HG03442 (cell line): ENCODE results near the gene HS1BP3.

Experiments used
- ATAC-seq: cut with Tn5 transposase; IDR thresholded peaks from one replicate; pipeline ENCODE4 v1.9.1; 2021; ENCODE audit warnings: mild to moderate bottlenecking, moderate library complexity; ENCODE audit not compliant: unreplicated experiment

Gene HS1BP3

GRCh38 chr2:20650877-20651730 lies at the start of gene HS1BP3:
TSS of gene HS1BP3 (minus strand) at chr2:20651098. CDS start at chr2:20651063, 35 bp downstream.
- ATAC-seq = peak; percentile 92

- no peak for ATAC-seq
Measured at GRCh38 chr2:20698916-20699613, 48.2 kb upstream of the HS1BP3 start.

DNA sequence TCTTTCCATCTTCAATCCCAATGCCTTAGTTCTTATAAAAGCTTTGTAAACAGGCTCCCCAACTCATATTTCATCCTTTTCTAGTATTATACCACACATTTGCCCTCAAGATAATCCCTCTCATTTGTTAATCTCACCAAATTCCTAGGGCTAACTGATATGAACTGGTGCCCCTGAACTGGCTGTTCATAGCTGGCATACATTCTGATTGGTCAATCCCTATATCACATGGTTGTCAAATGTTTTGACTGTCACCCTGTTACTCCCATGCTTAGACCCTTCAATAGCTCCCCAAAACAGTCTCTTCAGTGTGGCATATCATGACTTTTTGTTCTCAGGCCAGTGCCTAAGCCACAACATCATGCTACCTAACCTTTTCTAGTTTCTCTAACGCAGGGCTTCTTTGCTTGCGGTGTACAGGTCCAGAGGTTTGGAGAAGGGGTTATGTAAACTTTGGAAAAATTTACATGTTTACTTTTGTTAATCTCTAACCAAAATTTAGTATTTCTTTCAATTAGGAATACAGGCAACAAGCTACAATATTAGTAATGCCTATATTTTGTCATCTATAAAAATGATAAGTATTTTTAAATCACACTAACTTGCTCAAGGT lies 46.5 kb upstream of the HS1BP3 start:
- ATAC-seq = no peak

- no peak for ATAC-seq
Measured at GRCh38 chr2:20696366-20696765, 45.5 kb upstream of the HS1BP3 start.

GRCh38 chr2:20693317-20693716 lies 42.4 kb upstream of the HS1BP3 start:
- no peak for ATAC-seq

DNA sequence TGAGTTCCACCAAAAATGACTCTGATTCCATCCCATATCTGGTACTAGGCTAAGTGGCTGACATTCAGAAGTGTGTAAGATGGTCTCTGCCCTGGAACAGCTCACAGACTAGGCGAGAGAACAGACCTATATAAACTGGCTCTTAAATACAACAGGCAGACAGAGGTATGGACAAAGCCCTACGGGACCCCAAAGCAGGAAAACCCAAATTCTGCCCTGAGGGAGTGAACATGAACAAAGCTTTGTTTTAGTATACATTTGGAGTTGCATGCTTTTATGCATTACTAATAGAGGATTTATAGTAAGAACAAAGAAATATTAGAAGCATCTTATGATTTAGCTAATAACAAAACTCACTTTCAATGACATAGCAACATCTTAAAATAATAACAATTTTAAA lies 41.2 kb upstream of the HS1BP3 start:
- no peak for ATAC-seq

DNA sequence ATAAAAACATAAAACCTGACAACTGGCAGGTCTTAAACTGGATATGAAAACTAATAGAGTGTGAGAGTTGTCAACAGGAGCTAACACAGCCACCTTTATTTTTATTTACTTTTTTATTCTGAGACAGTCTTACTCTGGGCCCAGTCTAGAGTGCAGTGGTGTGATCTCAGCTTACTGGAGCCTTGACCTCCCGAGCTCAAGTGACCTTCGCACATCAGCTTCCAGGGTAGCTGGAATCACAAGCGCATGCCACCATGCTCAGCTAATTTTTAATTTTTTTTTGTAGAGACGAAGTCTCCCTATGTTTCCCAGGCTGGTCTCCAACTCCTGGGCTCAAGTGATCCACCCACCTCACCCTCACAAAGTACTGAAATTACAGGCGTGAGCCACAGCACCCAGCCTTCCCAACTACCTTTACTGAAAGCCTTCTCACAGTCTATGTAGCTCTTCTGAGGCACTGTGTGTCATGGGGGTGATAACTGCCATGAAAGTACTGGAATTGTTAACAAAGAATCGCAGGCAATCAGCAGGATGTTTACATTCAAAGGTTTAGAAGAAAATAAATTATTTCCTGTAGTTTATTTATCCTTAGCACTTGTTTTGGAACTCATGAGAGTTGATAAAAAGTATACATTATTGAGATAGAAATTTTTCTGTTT lies 40.3 kb upstream of the HS1BP3 start:
- no peak for ATAC-seq

GRCh38 chr2:20689428-20690264 lies 38.7 kb upstream of the HS1BP3 start:
- ATAC-seq = no peak

DNA sequence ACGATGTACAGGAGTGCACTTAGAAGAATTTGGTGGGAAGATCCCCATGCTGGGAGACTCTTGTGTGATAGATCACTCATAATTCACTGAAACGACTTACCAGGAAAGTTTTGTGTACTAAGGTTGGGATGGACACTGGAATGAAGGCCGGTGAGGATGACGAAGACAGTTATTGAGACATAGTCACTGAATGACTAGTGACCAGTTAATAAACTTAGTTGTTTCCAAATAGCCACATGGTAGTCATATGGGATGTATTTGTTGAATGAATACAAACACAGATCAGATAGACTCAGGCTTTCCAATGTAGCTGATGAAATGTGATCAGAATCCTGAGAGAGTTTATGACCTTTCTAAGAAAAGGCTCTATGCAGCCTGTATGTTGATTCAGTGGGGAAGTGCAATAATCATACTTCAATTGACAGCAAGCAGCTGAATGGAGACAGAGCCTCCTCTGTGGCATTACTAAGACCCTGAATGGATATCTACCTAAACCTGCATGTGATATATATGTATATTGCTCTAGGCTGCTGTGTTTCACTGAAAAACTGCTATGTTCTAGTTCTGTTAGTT lies 36.4 kb upstream of the HS1BP3 start:
- no peak for ATAC-seq

DNA sequence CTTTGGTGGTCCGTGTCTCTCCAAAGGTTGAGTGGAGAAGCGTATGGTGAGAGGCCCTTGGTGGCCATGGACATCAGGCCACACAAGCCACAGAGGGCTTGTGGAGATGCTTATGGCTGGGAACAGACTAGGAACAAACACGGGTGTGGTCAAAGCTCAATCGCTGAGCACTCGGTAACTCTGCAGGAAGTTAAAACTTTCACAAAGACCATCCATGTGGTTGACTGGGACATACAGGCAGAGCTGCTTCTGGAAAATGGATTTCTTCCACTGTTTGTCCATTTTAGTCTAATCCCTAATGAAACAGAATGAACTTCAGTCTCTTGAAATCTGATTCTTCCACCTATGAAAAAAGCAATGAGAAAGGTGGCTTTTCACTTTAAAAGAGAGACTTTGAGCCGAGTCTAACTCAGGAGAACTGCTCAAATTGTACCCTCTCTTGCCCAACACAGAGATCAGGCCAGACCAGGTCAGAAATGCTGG lies 33.7 kb upstream of the HS1BP3 start:
- ATAC-seq = no peak

DNA sequence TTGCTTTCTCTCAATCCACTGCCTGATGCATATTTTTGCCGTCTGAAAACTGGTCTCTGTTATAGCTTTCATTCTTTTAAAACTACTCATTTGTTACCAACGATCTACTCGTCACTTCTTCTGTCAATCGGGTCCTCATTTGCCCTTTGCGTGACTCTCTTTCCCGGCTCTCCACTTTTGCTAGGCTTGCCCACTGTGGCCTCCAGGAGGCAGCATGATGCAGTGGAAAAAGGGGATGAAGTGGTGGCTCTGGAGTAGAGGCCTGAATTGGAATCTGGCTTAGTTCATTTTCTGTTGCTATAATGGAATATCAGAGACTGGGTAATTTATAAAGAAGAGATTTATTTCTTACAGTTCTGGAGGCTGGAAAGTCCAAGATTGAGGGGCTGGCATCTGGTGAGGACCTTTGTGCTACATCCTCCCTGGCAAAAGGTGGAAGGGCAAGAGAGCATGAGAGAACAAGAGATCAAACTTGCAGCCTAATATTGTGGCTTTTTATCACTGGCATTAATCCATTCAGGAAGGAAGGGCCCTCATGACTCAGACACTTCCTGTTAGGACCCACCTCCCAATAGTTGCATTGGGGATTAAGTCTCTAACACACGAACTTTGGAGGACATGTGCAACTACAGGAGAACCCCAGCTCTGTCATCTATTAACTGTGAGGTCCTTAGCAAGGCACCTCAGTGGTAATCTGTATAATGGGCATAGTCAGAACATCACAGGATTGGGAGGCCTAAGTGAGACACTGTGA lies 31.4 kb upstream of the HS1BP3 start:
- no peak for ATAC-seq

DNA sequence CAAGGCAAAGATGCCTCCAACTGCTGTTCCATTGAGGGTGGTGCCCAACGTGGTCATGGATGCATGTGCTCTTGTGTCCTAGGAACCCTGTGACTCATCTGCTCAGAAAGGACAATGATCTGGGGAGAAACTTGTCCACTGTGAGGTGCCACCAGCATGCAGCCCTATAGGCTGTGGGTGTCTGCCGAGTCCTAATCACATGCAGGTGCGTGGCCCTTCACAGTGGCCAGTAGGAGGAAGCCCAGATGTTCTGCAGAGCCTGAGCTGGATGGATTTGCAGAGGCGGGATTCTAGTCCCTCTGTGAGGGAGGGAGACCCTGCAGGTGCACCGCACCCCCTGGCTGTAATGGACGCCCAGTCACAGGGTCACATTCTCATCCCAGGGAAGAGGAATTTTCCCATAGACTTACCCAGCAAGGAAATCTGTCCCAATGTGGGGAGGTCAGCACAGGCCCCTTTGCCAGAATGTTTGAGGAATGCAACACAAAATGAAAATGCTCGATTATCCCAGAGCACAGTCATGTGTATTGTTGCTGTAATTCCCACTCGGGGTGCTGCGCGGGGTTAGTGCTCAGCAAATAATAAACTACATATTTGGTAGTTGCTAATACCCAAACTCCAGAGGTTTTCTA lies 30.0 kb upstream of the HS1BP3 start:
- no peak for ATAC-seq

DNA sequence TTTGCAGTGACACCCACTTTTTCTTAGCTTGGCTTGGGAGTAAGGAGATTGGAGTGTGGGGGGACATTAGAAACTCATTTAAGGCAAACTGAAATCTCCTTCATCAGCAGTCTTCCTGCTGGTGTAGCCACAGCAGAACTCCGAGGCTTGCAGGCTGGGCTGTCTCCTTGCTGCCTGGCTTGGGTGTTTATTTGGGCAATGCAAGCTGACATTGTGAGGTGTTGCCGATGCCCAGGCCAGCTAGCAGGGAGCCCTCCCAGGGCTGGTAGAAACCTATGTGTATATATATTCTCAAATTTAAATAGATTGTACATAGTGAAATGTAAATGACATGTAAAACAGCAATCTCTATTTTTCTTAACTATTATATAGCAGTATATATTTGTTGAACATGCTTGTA lies 27.9 kb upstream of the HS1BP3 start:
- no peak for ATAC-seq

- no peak for ATAC-seq
Measured at GRCh38 chr2:20678086-20678395, 27.1 kb upstream of the HS1BP3 start.

- ATAC-seq = peak; percentile 35
Measured at GRCh38 chr2:20677301-20678085, 26.6 kb upstream of the HS1BP3 start.

DNA sequence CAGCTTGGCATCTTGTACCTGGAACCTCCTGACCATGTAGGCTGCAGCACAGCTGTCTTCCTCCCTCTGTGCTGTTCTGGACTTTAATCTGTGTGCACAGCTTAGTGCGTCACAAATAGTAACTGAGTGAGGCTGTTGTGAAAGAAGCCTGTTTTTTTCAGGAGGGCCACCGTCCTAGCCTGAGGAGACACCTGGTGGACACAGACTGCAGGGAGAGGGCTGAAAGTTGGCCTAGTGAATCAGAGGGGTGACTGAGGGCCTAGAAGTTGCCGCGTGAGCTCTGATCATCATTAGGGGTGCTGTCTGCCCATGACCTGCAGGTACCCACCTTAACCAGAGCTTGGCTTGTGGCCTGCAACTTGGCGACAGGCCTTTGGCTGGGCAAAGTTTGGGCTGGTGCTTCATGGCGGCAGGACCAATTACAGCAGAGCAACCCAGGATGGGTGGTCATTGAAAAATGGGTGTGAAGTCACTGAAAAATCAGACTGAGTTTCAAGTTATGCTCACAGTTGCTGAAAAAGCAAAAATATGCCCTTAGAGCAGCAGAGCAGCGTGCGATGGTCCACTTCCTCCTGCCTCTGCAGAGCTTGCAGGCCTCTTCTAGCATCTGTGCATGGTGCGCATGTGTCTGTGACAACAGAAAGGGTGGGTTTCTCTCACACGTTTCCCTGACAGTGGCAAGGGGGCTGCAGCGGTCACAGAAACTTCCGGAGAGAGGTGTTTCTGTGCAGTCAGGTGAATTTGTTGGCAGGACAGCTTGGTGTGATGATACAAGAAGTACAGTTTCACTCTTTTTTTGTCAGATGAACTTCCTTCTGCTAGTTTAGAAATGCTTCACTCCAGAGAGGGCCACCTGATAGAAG lies 25.7 kb upstream of the HS1BP3 start:
- ATAC-seq = peak; percentile 39

DNA sequence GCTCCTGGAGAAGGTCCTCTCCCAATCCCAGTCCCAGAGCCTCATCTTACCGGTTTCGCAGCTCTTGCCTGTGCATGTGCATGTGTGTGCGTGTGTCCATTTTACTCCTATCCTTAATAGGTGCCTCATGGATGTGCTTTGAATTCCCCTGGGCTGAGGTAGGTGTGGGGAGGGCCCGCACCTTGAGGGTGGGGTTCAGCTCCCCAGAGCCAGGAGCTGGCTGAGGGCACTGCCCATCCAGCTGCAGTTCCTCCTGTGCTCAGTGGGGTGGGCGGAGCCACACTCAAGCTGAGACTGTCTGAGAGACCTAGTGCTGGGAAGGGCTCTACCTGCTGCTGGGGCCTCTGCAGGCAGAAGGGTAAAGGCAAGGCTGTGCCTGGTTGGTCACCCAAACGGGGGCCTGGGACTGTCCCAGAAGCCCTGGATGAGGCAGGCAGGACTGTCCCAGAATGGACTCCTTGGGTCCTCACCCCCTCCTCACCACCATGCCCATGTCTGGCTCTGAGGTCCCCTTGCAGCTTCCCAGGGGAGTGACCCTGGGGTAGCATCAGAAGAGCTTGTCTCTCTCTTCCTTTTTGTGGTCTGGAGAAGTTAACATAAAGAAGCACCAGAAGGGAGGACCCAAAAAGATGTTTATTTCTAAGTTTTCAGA lies 24.9 kb upstream of the HS1BP3 start:
- peak; percentile 70 for ATAC-seq
